Fibroblast of mammary gland (primary cell): ENCODE measurements around the gene DUSP2.
"Not testable (repeated sequence)": the region's sequence is repeated elsewhere in the genome, so short reads cannot be mapped to it uniquely, and the experiment has no call there.

Experiments used
- DNase-seq: peaks from one replicate; pipeline ENCODE4 v3.0.0-alpha.2; 2010; ENCODE audit warnings: low read depth
- H3K4me3 ChIP-seq: 2 replicates; pipeline ENCODE4 v1.5.1; 2011; ENCODE audit warnings: low read depth, mild to moderate bottlenecking, low read length, moderate library complexity; ENCODE audit not compliant: control insufficient read depth
- TF ChIP-seq, protein P1 (sequence below): conservative IDR thresholded peaks from 2 replicates; pipeline ENCODE4 v1.5.1; 2011; ENCODE audit warnings: low read depth, low read length, inconsistent platforms; ENCODE audit not compliant: control insufficient read depth, insufficient read depth

Gene DUSP2

DNA sequence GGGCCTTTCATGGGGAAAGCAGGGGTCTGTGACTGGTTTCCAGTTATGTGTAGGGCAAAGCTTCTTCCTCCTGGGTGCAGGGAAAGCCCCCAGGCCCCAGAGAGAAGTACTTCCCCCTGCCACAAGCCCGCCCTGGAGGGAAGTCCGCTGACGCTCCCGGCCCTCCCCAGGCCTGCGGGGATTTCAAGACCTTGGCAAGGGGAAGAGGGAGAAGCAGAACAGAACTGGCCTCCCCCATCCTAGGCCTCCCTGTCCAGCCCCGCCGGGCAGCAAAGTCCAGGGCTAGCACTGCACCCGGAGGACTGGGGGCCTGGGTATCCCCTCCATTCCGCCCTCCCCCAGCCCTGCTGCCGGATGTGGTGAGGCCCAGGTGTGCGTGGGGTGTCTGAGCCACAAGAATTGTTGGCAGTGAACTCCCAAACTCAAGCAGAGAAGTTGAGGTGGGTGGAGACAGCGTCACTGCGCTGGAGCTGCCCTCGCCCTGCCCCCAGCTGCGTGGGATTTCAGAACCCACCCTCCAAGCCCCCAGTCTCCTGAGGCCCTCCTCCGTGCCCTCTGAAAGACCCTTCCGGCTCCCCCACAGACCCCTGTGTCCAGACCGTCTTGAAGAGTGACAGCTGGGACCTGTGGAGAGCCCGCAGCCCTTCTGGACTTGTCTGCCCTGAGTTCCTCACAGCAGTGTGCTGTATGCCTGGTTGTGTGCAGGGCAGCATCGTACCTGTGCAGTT is 1.1 kb upstream of the DUSP2 start:
- TF ChIP-seq, protein P1, sequence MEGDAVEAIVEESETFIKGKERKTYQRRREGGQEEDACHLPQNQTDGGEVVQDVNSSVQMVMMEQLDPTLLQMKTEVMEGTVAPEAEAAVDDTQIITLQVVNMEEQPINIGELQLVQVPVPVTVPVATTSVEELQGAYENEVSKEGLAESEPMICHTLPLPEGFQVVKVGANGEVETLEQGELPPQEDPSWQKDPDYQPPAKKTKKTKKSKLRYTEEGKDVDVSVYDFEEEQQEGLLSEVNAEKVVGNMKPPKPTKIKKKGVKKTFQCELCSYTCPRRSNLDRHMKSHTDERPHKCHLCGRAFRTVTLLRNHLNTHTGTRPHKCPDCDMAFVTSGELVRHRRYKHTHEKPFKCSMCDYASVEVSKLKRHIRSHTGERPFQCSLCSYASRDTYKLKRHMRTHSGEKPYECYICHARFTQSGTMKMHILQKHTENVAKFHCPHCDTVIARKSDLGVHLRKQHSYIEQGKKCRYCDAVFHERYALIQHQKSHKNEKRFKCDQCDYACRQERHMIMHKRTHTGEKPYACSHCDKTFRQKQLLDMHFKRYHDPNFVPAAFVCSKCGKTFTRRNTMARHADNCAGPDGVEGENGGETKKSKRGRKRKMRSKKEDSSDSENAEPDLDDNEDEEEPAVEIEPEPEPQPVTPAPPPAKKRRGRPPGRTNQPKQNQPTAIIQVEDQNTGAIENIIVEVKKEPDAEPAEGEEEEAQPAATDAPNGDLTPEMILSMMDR, result no peak
- no peak for DNase-seq
- H3K4me3 ChIP-seq, result no peak overlapping the region

DNA sequence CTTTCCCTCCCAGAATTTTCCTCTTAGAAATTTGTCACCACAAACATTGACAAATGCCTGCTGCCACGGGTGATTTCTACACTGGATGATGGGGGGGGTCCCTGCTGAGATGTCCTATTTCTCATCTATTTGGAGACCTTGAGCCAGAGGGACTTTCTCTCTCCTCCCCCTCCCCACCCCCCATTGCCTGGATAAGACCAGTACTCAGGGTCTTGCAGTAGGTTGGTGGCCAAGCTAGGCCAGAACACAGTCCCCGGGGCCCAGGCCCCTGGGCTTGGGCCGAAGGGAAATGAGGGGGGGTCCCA is 560 bp upstream of the DUSP2 start:
- H3K4me3 ChIP-seq, result no peak overlapping the region
- no peak for DNase-seq
- TF ChIP-seq, protein P1, result no peak

DNA sequence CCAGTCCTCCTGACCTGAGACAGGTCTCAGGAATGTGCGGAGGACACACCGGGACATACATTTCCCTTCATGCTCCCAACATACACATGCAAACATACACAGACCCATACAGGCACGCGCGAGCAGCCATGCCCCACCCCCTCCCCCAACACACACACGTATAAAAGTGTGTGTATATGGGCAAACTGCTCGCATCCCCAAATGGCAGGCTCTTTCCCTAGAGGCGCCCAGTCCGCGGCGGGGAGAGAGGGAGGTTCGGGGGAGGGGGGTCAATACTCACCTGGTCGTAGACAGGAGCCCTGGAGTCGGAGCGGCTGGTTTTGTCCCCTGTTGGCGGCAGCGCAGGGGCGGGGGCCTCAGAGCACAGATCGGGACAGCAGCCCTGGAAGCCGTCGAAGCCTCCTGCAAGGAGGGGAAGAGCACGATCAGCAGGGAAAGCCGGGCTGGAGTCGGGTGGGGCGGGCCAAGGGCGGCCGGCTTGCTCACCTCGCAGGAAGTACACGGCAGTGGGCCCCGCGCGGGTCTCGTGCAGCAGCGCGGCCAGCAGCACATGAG is 682 bp downstream of the DUSP2 start:
- peak overlapping the region; percentile 25 for H3K4me3 ChIP-seq
- TF ChIP-seq, protein P1, result no peak
- DNase-seq, result no peak

DNA sequence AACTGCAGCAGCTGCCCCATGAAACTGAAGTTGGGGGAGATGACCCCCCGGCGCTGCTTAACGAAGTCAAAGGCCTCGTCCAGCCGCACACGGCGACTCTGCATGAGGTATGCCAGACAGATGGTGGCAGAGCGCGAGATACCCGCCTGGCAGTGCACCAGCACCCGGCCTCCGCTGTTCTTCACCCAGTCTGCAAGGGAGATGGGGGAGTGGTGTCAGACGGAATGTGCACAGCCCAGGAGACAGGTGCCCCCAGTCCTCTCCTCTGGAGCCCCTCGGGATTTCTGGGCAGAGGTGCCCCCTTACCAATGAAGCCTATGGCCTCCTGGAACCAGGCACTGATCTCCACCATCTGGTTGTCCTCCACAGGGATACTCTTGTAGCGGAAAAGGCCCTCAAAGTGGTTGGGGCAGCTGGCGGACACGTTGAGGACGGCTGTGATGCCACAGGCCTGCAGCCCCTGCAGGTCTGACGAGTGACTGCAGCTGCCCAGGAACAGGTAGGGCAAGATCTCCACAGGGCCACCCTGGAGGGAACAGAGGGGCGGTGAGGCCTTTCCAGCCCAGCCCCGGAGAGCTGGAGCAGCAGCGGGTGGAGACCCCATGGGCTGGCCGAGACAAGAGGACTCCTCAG is 1.3 kb downstream of the DUSP2 start:
- no peak overlapping the region for H3K4me3 ChIP-seq
- DNase-seq, result no peak
- TF ChIP-seq, protein P1, result no peak

DNA sequence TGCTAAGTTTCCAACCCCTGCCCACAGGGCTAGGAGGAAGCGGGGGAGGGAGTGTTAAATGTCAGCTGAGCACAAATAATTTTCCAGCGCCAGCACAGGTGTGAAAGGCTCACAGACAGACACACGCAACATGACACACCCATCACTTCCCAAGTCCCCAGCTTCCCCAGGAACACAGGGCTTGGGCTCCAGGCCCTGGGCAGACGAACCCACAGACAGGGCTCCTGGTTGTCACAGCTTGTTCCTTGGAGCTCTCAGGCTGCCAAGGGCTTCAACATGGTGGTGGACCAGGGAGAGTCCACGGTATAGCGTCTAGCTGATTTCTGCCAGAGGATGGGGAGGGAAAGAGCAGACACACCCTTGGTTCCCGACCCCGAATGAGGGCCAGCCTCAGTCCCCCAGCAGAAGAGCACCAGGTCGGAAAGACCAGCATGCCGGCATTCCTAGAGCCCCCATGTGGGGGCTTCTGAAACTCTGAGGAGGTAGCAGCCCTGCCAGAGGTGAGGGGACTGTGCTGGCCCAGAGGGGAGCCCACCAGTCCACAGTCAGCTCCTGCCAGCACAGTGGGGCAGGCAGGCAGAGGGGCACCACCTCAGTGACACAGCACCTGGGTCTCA is 1.9 kb downstream of the DUSP2 start:
- no peak for DNase-seq
- TF ChIP-seq, protein P1, result no peak

DNA sequence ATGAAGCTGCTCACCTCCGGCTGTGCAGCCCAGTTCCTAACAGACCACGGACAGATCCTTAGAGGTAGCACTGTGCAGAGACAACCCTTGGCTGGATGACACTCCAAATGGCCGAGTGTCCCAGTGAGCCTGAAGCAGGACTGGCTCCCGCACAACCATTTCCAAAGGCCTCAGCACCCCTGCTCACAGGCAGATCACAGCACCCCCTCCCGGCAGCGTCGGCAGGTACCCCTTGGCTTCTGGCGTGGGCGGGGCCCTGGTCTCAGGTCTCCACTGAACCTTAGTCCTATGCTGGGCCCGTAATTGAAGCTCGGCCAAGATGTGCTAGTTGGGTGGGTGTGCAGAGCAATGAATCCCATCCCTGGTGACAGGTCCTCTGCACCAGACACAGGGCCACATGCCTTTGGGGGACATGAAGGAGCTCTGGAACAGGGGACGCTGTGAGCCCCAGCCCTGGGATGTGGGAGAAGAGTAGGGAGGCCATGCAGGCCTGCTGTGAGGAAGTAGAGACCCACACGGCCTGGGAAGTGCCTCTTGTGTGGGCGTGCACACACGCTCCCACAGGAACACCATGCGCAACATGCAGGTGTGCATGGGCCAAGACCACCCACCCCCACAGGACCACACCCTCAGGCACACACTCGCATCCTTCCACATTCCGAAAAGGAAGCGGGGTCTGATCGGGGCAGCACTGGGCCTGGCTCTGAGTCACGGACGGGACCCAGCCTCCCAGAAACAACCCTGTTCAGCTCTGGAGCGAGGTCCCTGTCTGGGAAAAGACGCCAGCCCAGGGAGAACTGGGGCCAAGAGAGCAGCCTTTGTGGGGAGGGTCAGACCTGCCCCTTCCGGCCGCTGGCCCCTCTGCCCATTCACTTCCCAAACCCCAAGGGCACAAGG is 2.8 kb downstream of the DUSP2 start:
- TF ChIP-seq, protein P1, result no peak
- H3K4me3 ChIP-seq, result no peak overlapping the region
- DNase-seq, result no peak

More for the DNA sequence above, 1.9 kb downstream of the DUSP2 start:
- H3K4me3 ChIP-seq, result no peak overlapping the region

DNA sequence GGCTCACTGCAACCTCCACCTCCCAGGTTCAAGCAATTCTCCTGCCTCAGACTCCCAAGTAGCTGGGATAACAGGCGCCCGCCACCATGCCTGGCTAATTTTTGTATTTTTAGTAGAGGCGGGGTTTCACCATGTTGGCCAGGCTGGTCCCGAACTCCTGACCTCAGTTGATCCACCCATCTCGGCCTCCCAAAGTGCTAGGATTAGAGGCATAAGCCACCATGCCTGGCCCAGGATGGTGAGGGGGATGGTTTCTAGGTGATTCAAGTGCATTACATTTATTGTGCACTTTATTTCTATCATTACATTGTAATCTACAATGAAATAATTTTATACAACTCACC is 3.6 kb downstream of the DUSP2 start:
- not testable (repeated sequence) for DNase-seq, H3K4me3 ChIP-seq
